ENCODE data around the gene SUSD4. TPM values are rescaled to one million over a fixed set of nuclear protein-coding genes. Genes with fewer than 3 reads are reported as not detected.

The SUSD4 gene
- total and polyA plus RNA-seq, 2 of the 8 experiments (the other 6 are each of a cell fraction or from before 2014, with no cell fraction given), result 3.9 to 5.2 TPM

DNA sequence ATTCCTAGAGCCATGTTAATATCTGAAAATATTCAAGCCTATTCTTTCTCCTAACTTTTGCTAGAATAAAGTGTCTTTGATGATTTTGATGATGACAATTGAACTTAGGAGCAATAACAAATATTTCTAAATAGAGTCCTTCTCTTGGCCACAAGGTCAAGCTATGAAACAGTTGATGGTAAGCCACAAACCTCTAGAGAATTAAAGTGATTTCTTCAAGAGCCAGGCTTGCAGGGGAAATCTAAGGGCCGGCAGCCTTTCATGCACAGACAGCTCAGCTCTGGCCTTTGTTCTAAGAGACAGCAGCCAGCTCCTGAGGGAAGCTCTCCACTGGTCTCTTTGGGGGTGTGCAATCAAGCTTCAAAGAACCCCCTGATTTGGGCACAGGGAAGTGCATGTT lies 59.0 kb downstream of the SUSD4 start:
- Histone ChIP-seq H3K79me1 (ENCODE audit: low read depth, low read length) (no peaks in the 10 kb centered on the region), H2BK20ac (ENCODE audit: low read length) (no peak overlapping the region), H3K56ac (replicated peaks; ENCODE audit: insufficient read length, low read depth, low read length) (no peak overlapping the region), H3K9ac (replicated peaks in 1 of 4; ENCODE audit: extremely low read depth in 1 of 4, low read depth in 3 of 4, low read length in 3 of 4) (no peak overlapping the region), H4K8ac (ENCODE audit: extremely low read depth, insufficient read depth, low read length) (no peak overlapping the region), H3K79me2 (ENCODE audit: control insufficient read depth in 1 of 2, insufficient read depth in 2 of 2, low read length in 2 of 2) (no peaks in the 10 kb centered on the region), H3K14ac (ENCODE audit: insufficient read length) (no peak overlapping the region), H2BK5ac (ENCODE audit: low read depth, low read length) (no peak overlapping the region), H3K4me1 (replicated peaks in 1 of 4; ENCODE audit: control insufficient read depth in 3 of 4, insufficient read depth in 4 of 4, low read length in 3 of 4) (no peaks in the 10 kb centered on the region), H3K36me3 (ENCODE audit: control insufficient read depth in 2 of 4, insufficient read depth in 4 of 4, low read length in 3 of 4) (no peaks in the 10 kb centered on the region; a peak in 1 of 8 replicates), H4K20me1 (replicated peaks in 1 of 2; ENCODE audit: control insufficient read depth in 1 of 2, insufficient read depth in 2 of 2, low read length in 2 of 2) (no peaks in the 10 kb centered on the region), H2BK12ac (ENCODE audit: low read depth, low read length) (no peak overlapping the region), H2BK120ac (replicated peaks; ENCODE audit: low read depth, low read length) (no peak overlapping the region), H2BK15ac (ENCODE audit: low read length) (no peak overlapping the region), H2AFZ (ENCODE audit: low read length) (no peak overlapping the region), H3K9me3 (ENCODE audit: insufficient read depth in 2 of 2, low read depth in 1 of 2, low read length in 1 of 2) (peaks cover 3 to 8% of the 10 kb centered on the region in 2 experiments; a peak in 2 of 4 replicates), H4K5ac (ENCODE audit: insufficient read length, low read depth, low read length) (no peak overlapping the region), H2AK5ac (ENCODE audit: low read depth, low read length) (no peak overlapping the region), H3K27ac (ENCODE audit: low read depth, low read length) (no peak overlapping the region), H4K91ac (replicated peaks; ENCODE audit: insufficient read length, low read length) (no peak overlapping the region), H3K23ac (ENCODE audit: insufficient read length) (no peak overlapping the region), H3K4me3 (ENCODE audit: extremely low read depth in 1 of 4, insufficient read depth in 2 of 4, low read depth in 3 of 4, low read length in 4 of 4) (no peak overlapping the region), H3K18ac (ENCODE audit: extremely low read depth, low read length) (no peak overlapping the region), H3K27me3 (replicated peaks in 1 of 4; ENCODE audit: control insufficient read depth in 3 of 4, extremely low read depth in 1 of 4, insufficient read depth in 3 of 4, low read length in 3 of 4) (peaks cover 0 to 2% (median 0%) of the 10 kb centered on the region in 4 experiments; a peak in 1 of 7 replicates), H3K23me2 (ENCODE audit: low read depth, low read length) (no peaks in the 10 kb centered on the region), H3K4ac (replicated peaks; ENCODE audit: insufficient read length, low read depth, low read length) (no peak overlapping the region), H3K4me2 (ENCODE audit: insufficient read depth in 1 of 2, low read depth in 2 of 2, low read length in 2 of 2) (no peak overlapping the region)
- POLR2A ChIA-PET (ENCODE audit: partially characterized antibody), result no interaction called here
- WGBS, 2 experiments (ENCODE audit: extremely low coverage in 1 of 2, insufficient coverage in 1 of 2, insufficient read length in 1 of 2, insufficient replicate concordance in 2 of 2, low coverage in 1 of 2, low lambda C conversion rate in 2 of 2, missing lambda C conversion rate in 1 of 2), result 100% methylated on average over 1 of the region's 1 CpG; no CpG with 5 or more reads in 1 of the 2 experiments
- FAIRE-seq, result no peak
- DNase-seq (ENCODE audit: low read depth in 1 of 2, low spot score in 2 of 2), result no peak
- CTCF ChIA-PET (ENCODE audit: partially characterized antibody), result no interaction called here
- no peak for TF ChIP-seq POLR2A (IDR thresholded peaks at IDR 0.05; ENCODE audit: control extremely low read depth in 1 of 2, low read depth in 2 of 2, low read length in 2 of 2)
- no peak for TF ChIP-seq CTBP2 (IDR thresholded peaks at IDR 0.05; ENCODE audit: borderline replicate concordance, insufficient read depth, insufficient read length, low read length)

All from H1 (cell line).